Aortic smooth muscle cell (primary cell): Measurements from ENCODE around the gene SMARCAD1. TPM values are rescaled to one million over a fixed set of nuclear protein-coding genes. Genes with fewer than 3 reads are reported as not detected.

ENCODE experiments used
- total RNA-seq: library from RNA; depleted of rRNA; stranded (reverse); fragments of >200 nt; gene quantifications from 2 replicates; pipeline ENCODE4 v1.2.3, GENCODE V29; 2014

SMARCAD1 gene
- total RNA-seq = 29.2 and 29.5 TPM in 2 replicates

GRCh38 chr4:94207469-94208224 is at the start of gene SMARCAD1:
TSS of gene SMARCAD1 (plus strand) at chr4:94207865. CDS start at chr4:94208395, 530 bp downstream.

Other genes starting within 250 kb of the SMARCAD1 start
- gene HPGDS, start 135.0 kb downstream of the SMARCAD1 start, total RNA-seq = not detected in 2 replicates
- 142 and 163 TPM in 2 replicates for gene PDLIM5, start 244.1 kb downstream of the SMARCAD1 start, total RNA-seq